WTC11 (cell line): Measurements from ENCODE around the gene TACC2.

Experiments
- ATF2 ChIP-seq: sonication (generic); formaldehyde crosslinking; IDR thresholded peaks from 2 replicates; pipeline ENCODE4 v1.8.1; 2022; ENCODE audit warnings: low read depth, missing genetic modification reagents, borderline replicate concordance
- CREB1 ChIP-seq: sonication (generic); formaldehyde crosslinking; IDR thresholded peaks from 2 replicates; pipeline ENCODE4 v1.8.0; 2023; ENCODE audit warnings: mild to moderate bottlenecking, missing genetic modification reagents
- CTCF ChIP-seq: fragments of 200-600 bp; IDR thresholded peaks from 2 replicates; pipeline ENCODE4 v1.8.0; 2022; ENCODE audit warnings: antibody characterized with exemption
- E2F4 ChIP-seq: sonication (generic); formaldehyde crosslinking; IDR thresholded peaks from 2 replicates; pipeline ENCODE4 v1.8.1; 2022; ENCODE audit warnings: low read depth, mild to moderate bottlenecking, moderate library complexity, missing genetic modification reagents, borderline replicate concordance
- PRDM15 ChIP-seq: sonication (generic); formaldehyde crosslinking; IDR thresholded peaks from 2 replicates; pipeline ENCODE4 v1.8.0; 2022; ENCODE audit warnings: missing genetic modification reagents
- USF1 ChIP-seq: sonication (generic); formaldehyde crosslinking; IDR thresholded peaks from 2 replicates; pipeline ENCODE4 v1.8.0; 2022; ENCODE audit warnings: mild to moderate bottlenecking, missing genetic modification reagents
- ZNF121 ChIP-seq: sonication (generic); formaldehyde crosslinking; IDR thresholded peaks from 2 replicates; pipeline ENCODE4 v1.8.0; 2023; ENCODE audit warnings: missing genetic modification reagents
- ZNF281 ChIP-seq: sonication (generic); formaldehyde crosslinking; IDR thresholded peaks from 2 replicates; pipeline ENCODE4 v1.8.0; 2023; ENCODE audit warnings: mild to moderate bottlenecking, missing genetic modification reagents
- ZNF317 ChIP-seq: sonication (generic); formaldehyde crosslinking; IDR thresholded peaks from 2 replicates; pipeline ENCODE4 v1.8.1; 2023; ENCODE audit warnings: low read depth, mild to moderate bottlenecking, moderate library complexity, missing genetic modification reagents, borderline replicate concordance
- ZNF425 ChIP-seq: fragments of 250-450 bp; sonication (Bioruptor Pico); conservative IDR thresholded peaks from 2 replicates; pipeline ENCODE4 v1.9.0; 2021; ENCODE audit warnings: mild to moderate bottlenecking

GRCh38 chr10:122239578-122240257, 250.8 kb downstream of the TACC2 start:
- no peak for TF ChIP-seq CTCF
- no peak for TF ChIP-seq E2F4 (CRISPR knock-in tag)
- no peak for TF ChIP-seq ZNF425 (CRISPR knock-in tag)
- no peak for TF ChIP-seq CREB1 (CRISPR knock-in tag)
- no peak for TF ChIP-seq ZNF121 (CRISPR knock-in tag)
- no peak for TF ChIP-seq ZNF281
- no peak for TF ChIP-seq ZNF317 (CRISPR knock-in tag)
- no peak for TF ChIP-seq ATF2
- no peak for TF ChIP-seq PRDM15 (CRISPR knock-in tag)
- no peak for TF ChIP-seq USF1 (CRISPR knock-in tag)
